DMS79 (cell line): ENCODE results near the gene USP11.

Experiments
- DNase-seq: peaks from one replicate; lab custom pipeline; 2025; lab: John Stamatoyannopoulos, UW

The USP11 gene

DNA sequence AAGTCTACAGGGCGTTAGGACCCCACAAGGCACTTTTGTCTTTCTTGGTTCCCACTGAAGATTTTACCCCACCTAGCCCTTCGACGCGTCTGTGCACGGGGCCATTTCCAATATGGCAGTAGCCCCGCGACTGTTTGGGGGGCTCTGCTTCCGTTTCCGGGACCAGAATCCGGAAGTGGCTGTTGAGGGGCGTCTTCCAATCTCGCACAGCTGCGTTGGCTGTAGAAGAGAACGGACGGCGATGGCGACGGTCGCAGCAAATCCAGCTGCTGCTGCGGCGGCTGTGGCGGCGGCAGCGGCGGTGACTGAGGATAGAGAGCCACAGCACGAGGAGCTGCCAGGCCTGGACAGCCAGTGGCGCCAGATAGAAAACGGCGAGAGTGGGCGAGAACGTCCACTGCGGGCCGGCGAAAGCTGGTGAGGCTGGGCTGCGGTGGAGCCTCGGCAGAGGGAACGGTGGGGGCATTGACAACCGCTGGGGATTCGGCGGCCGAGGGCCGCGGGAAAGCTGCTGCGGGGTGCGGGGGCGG lies at the start of gene USP11:
Gene USP11, plus strand, starts transcription at position 207 of the 530 bp plus-strand sequence. Its CDS starts 35 bp downstream, at position 242.
- DNase-seq: peak; percentile 48

DNA sequence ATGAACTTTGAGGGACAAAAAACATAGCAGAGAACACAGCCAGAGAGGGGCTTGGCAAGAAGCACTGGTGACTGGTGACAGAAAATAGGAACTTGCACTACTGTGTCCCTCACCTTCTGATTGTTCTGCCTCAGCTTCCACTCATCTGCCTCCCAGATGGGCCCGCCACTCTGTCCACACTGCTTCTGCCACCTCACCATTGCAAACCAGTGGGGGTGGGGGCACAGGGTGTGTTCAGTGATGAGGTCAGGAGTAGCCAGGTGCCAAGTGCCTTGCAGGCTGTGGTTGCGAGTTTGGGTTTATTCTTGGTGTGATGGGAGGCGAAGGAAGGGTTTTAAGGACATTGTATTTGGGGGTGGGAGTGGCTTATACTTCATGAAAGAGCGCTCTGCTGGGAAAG lies 48.3 kb upstream of the USP11 start:
- no peak for DNase-seq

DNA sequence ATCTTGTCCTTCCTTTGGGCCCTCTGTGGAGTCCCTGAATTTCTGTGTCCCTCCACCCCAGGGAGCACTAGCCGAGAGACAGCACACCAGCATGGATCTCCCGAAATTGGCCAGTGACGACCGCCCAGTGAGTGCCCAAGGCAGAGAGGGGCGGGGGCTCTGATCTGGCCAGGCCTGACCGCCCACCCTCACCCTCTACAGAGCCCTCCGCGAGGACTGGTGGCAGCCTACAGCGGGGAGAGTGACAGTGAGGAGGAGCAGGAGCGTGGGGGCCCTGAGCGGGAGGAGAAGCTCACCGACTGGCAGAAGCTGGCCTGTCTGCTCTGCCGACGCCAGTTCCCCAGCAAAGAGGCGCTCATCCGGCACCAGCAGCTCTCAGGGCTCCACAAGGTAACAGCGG lies 47.6 kb upstream of the USP11 start:
- no peak for DNase-seq

- DNase-seq: no peak
Observed at GRCh38 chrX:47186096-47186740, 46.6 kb upstream of the USP11 start.

- peak; percentile 49 for DNase-seq
Observed at GRCh38 chrX:47187106-47187677, 45.6 kb upstream of the USP11 start.

DNA sequence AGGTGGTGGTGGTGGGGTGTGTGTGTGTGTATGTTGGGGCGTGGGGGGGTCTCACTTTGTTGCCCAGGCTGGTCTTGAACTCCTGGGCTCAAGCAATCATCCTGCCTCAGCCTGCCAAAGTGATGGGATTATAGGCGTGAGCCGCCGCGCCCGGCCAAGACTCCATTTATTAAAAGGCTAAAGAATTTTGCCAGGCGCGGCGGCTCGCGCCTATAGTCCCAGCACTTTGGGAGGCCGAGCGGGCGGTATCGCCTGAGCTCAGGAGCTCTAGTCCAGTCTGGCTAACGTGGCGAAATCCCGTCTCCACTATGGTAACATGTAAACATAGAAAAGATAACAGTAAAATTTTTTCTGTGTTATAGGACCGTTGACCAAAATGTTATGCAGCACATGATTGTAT lies 42.9 kb upstream of the USP11 start:
- DNase-seq: no peak

- DNase-seq: peak; percentile 74
Observed at GRCh38 chrX:47190445-47191269, 42.2 kb upstream of the USP11 start.

GRCh38 chrX:47191331-47191730 lies 41.5 kb upstream of the USP11 start:
- DNase-seq: peak; percentile 3

- no peak for DNase-seq
Observed at GRCh38 chrX:47191806-47192401, 40.9 kb upstream of the USP11 start.

GRCh38 chrX:47193475-47194193 lies 39.2 kb upstream of the USP11 start, which contains the start of gene UBA1:
UBA1 (plus strand) TSS chrX:47193829; CDS start chrX:47198803, 4,974 bp downstream.
- peak; percentile 73 for DNase-seq

DNA sequence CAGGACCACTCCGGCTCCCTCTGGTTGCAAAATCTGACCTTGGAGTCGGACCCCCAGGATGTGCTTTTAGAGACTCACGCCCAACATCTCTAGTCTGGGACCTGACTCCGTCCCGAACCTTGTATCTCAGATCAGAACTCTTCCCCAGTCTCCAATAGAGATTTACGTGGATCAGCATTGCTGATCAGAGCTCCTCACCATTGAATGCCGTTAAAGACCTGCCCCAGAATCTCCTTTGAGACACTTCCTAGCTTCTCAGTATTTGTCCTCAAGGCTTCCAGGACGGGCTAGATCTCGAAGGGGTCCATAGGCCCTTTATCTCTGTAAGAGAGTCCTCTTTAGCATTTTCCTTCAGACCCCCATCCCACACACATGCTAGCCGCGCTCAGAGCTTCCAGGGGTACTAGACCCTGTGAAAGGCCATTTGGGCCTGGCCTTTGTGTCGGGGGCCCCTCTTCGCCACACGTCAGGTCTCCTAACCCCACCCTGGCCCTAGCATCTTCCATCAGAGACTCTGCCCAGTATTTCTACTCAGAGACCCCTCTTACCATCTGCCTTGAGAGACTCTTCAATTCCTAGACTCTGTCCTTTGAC lies 38.5 kb upstream of the USP11 start:
- DNase-seq: no peak

DNA sequence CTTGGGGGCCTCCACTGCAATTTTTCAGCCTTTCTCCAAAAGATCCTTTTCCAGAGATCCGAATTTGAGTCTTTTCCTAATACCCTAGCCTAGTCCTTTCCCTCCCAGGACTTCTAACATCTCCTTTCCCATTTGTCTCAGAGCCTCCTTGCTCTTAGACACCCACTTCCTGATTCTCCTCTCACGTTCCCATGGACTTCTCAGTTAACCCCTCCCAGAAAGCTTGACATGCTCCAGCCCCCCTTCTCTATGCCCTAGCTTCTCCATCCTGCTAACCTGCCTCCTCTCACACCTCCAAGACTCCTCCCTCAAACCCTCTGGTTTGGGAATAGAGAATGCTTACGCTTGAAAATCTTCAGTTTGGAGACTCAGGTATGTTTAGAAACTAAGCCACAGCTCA lies 36.7 kb upstream of the USP11 start:
- no peak for DNase-seq

GRCh38 chrX:47197526-47197925 lies 35.3 kb upstream of the USP11 start:
- no peak for DNase-seq

- no peak for DNase-seq
Observed at GRCh38 chrX:47198026-47198686, 34.7 kb upstream of the USP11 start.

DNA sequence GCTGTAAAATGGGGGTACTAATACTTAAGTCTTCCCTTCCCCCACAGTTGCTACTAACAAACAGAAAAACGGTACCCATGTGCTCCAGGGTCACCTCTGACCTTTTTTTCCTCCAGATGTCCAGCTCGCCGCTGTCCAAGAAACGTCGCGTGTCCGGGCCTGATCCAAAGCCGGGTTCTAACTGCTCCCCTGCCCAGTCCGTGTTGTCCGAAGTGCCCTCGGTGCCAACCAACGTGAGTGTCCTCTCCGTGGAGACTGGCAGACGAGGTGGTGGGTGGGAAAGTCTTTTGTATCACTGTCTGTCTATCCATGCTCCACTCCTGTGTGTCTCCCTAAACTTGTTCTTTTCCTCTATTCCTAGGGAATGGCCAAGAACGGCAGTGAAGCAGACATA lies 34.1 kb upstream of the USP11 start:
- DNase-seq: no peak

- DNase-seq: no peak
Observed at GRCh38 chrX:47199286-47199685, 33.5 kb upstream of the USP11 start.

- no peak for DNase-seq
Observed at GRCh38 chrX:47200385-47201150, 32.2 kb upstream of the USP11 start.

- no peak for DNase-seq
Observed at GRCh38 chrX:47201345-47201944, 31.4 kb upstream of the USP11 start.

GRCh38 chrX:47202316-47202715 lies 30.5 kb upstream of the USP11 start:
- DNase-seq: no peak

- DNase-seq: no peak
Observed at GRCh38 chrX:47202877-47203276, 29.9 kb upstream of the USP11 start.
